ENCODE measurements around the gene ZC2HC1C. TPM values are rescaled to one million over a fixed set of nuclear protein-coding genes. Genes with fewer than 3 reads are reported as not detected.

Gene ZC2HC1C, protein sequence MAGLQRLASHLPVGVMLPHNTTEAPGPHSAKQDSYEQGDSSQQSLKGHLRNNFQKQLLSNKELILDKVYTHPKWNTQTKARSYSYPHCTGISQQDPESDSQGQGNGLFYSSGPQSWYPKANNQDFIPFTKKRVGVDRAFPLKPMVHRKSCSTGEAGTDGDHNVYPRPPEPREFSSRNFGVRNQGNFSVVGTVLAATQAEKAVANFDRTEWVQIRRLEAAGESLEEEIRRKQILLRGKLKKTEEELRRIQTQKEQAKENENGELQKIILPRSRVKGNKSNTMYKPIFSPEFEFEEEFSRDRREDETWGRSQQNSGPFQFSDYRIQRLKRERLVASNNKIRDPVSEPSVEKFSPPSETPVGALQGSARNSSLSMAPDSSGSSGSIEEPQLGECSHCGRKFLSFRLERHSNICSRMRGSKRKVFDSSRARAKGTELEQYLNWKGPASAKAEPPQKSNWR
- 1 to 10 TPM in 2 of 4 donors, under 1 TPM in 2; 0.32 to 5.9 (median 1.2) TPM for total RNA-seq

GRCh38 chr14:75069121-75069810 lies at the start of gene ZC2HC1C:
Gene ZC2HC1C (plus strand): TSS chr14:75069641. CDS start chr14:75070574, 933 bp downstream.
- Histone ChIP-seq H3K27ac (peak within 1 kb of the TSS; percentile 91), H3K9me3 (no peaks in the 10 kb centered on the region), H3K36me3 (no peaks in the 10 kb centered on the region), H3K4me1 (peaks cover 47% of the 10 kb centered on the region), H3K4me3 (peak within 1 kb of the TSS; percentile 53), H3K27me3 (no peaks in the 10 kb centered on the region)
- peak; percentile 97 for DNase-seq (ENCODE audit: low spot score in 2 of 2)
- WGBS: under 1% methylated on average over 31 of the region's 58 CpGs
- TF ChIP-seq POLR2A (IDR thresholded peaks at IDR 0.05) (peak in 1 of 2 donors; percentile 49), CTCF (IDR thresholded peaks at IDR 0.05) (no peak), POLR2AphosphoS5 (IDR thresholded peaks at IDR 0.05) (peak in 2 of 3 donors; percentile 85 to 87), EP300 (IDR thresholded peaks at IDR 0.05) (no peak)

- H3K9me3 ChIP-seq: no peaks in the 10 kb centered on the region
- H3K27ac ChIP-seq: no peak overlapping the region
- no peaks in the 10 kb centered on the region for H3K27me3 ChIP-seq
- H3K4me3 ChIP-seq: no peak overlapping the region
- 78% methylated on average over 8 of the region's 8 CpGs for WGBS
- H3K4me1 ChIP-seq: peaks cover 6% of the 10 kb centered on the region
- no peak for TF ChIP-seq CTCF (IDR thresholded peaks at IDR 0.05)
- no peak for TF ChIP-seq POLR2AphosphoS5 (IDR thresholded peaks at IDR 0.05)
- no peak for TF ChIP-seq EP300 (IDR thresholded peaks at IDR 0.05)
- no peak for TF ChIP-seq POLR2A (IDR thresholded peaks at IDR 0.05)
- H3K36me3 ChIP-seq: peaks cover 56% of the 10 kb centered on the region
- no peak for DNase-seq (ENCODE audit: low spot score in 2 of 2)
Observed at GRCh38 chr14:75022655-75023054, 46.8 kb upstream of the ZC2HC1C start.

GRCh38 chr14:75023108-75023507 lies 46.3 kb upstream of the ZC2HC1C start:
- H3K9me3 ChIP-seq: no peaks in the 10 kb centered on the region
- no peak for DNase-seq (ENCODE audit: low spot score in 2 of 2)
- no peak overlapping the region for H3K27ac ChIP-seq
- peaks cover 6% of the 10 kb centered on the region for H3K4me1 ChIP-seq
- WGBS: 100% methylated on average over 1 of the region's 1 CpG
- no peaks in the 10 kb centered on the region for H3K27me3 ChIP-seq
- no peak overlapping the region for H3K4me3 ChIP-seq
- TF ChIP-seq EP300 (IDR thresholded peaks at IDR 0.05) (no peak), POLR2A (IDR thresholded peaks at IDR 0.05) (no peak), POLR2AphosphoS5 (IDR thresholded peaks at IDR 0.05) (no peak), CTCF (IDR thresholded peaks at IDR 0.05) (no peak)
- H3K36me3 ChIP-seq: peaks cover 51% of the 10 kb centered on the region

GRCh38 chr14:75025082-75025481 lies 44.4 kb upstream of the ZC2HC1C start:
- Histone ChIP-seq H3K27me3 (no peaks in the 10 kb centered on the region), H3K9me3 (no peaks in the 10 kb centered on the region), H3K27ac (no peak overlapping the region), H3K36me3 (peaks cover 36% of the 10 kb centered on the region), H3K4me1 (no peaks in the 10 kb centered on the region), H3K4me3 (no peak overlapping the region)
- no peak for DNase-seq (ENCODE audit: low spot score in 2 of 2)
- no peak for TF ChIP-seq POLR2A (IDR thresholded peaks at IDR 0.05)
- TF ChIP-seq CTCF (IDR thresholded peaks at IDR 0.05): no peak
- TF ChIP-seq EP300 (IDR thresholded peaks at IDR 0.05): no peak
- TF ChIP-seq POLR2AphosphoS5 (IDR thresholded peaks at IDR 0.05): no peak
- WGBS: 86% methylated on average over 4 of the region's 4 CpGs

DNA sequence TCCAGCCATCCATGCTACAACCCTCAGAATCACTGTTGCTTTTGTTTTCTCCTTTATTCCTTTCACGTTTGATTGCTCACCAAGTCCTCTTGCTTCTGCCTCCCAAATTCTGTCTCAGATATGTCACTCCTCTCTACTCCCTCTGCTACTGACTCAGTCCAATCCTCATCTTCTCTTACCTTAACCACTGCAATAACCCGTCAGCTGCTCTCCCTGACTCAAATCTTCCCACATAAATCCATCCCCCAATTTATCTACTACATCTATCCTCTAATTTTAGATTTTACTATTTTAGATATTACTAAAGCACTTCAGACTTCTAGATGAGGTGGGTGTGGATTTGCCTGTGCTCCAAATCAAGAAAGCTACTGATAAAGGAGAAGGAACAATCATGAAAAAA lies 43.6 kb upstream of the ZC2HC1C start:
- DNase-seq (ENCODE audit: low spot score in 2 of 2): no peak
- TF ChIP-seq EP300 (IDR thresholded peaks at IDR 0.05) (no peak), POLR2A (IDR thresholded peaks at IDR 0.05) (no peak), CTCF (IDR thresholded peaks at IDR 0.05) (no peak), POLR2AphosphoS5 (IDR thresholded peaks at IDR 0.05) (no peak)
- Histone ChIP-seq H3K4me1 (no peaks in the 10 kb centered on the region), H3K36me3 (peaks cover 33% of the 10 kb centered on the region), H3K9me3 (no peaks in the 10 kb centered on the region), H3K27me3 (no peaks in the 10 kb centered on the region), H3K27ac (no peak overlapping the region), H3K4me3 (no peak overlapping the region)
- WGBS: 95% methylated on average over 2 of the region's 2 CpGs
